C4-2B (cell line): ENCODE results near the gene UBA1.
A peak's percentile ranks its signal among the peaks of the same experiment; 100 is the strongest.

Source experiments
- H3K27ac ChIP-seq: fragments of 450-650 bp; 2 replicates; pipeline ENCODE4 v1.5.1; 2017
- ZFX ChIP-seq: fragments of 450-650 bp; IDR thresholded peaks from 2 replicates; pipeline ENCODE4 v1.6.1; 2017
- TF ChIP-seq, protein P1 (sequence below): fragments of 450-650 bp; conservative IDR thresholded peaks from 2 replicates; pipeline ENCODE4 v1.5.1; 2017; ENCODE audit warnings: mild to moderate bottlenecking

Gene UBA1

DNA sequence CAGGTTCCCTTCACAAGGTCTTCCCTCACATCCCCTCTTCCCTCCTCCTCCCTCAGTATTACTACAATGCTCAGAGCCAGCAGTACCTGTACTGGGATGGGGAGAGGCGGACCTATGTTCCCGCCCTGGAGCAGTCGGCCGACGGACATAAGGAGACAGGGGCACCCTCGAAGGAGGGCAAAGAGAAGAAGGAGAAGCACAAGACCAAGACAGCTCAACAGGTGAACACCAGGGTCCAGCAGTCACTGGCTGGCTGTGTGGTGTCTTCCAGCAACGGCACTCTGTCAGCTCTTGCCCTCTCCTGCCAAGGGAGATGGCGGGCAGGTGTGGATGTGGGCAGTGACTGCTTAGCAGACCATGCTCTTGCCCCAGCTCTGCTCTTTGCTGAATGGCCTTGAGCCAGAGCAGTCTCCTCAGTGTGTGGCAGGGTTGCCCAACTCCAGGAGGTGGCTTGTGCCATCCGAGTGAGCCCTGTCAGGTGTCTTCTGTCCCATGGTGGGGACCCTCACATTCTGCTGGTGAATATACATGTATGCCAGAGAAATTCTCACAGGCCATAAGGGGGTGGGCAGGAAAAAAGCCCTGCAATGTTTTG lies 11.4 kb upstream of the UBA1 start:
- no peak for TF ChIP-seq ZFX
- TF ChIP-seq, protein P1, sequence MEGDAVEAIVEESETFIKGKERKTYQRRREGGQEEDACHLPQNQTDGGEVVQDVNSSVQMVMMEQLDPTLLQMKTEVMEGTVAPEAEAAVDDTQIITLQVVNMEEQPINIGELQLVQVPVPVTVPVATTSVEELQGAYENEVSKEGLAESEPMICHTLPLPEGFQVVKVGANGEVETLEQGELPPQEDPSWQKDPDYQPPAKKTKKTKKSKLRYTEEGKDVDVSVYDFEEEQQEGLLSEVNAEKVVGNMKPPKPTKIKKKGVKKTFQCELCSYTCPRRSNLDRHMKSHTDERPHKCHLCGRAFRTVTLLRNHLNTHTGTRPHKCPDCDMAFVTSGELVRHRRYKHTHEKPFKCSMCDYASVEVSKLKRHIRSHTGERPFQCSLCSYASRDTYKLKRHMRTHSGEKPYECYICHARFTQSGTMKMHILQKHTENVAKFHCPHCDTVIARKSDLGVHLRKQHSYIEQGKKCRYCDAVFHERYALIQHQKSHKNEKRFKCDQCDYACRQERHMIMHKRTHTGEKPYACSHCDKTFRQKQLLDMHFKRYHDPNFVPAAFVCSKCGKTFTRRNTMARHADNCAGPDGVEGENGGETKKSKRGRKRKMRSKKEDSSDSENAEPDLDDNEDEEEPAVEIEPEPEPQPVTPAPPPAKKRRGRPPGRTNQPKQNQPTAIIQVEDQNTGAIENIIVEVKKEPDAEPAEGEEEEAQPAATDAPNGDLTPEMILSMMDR, result no peak
- no peak overlapping the region for H3K27ac ChIP-seq

DNA sequence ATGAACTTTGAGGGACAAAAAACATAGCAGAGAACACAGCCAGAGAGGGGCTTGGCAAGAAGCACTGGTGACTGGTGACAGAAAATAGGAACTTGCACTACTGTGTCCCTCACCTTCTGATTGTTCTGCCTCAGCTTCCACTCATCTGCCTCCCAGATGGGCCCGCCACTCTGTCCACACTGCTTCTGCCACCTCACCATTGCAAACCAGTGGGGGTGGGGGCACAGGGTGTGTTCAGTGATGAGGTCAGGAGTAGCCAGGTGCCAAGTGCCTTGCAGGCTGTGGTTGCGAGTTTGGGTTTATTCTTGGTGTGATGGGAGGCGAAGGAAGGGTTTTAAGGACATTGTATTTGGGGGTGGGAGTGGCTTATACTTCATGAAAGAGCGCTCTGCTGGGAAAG lies 9.1 kb upstream of the UBA1 start:
- no peak overlapping the region for H3K27ac ChIP-seq
- TF ChIP-seq ZFX, result no peak
- TF ChIP-seq, protein P1, result no peak

DNA sequence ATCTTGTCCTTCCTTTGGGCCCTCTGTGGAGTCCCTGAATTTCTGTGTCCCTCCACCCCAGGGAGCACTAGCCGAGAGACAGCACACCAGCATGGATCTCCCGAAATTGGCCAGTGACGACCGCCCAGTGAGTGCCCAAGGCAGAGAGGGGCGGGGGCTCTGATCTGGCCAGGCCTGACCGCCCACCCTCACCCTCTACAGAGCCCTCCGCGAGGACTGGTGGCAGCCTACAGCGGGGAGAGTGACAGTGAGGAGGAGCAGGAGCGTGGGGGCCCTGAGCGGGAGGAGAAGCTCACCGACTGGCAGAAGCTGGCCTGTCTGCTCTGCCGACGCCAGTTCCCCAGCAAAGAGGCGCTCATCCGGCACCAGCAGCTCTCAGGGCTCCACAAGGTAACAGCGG lies 8.4 kb upstream of the UBA1 start:
- H3K27ac ChIP-seq, result no peak overlapping the region
- TF ChIP-seq, protein P1, result no peak
- no peak for TF ChIP-seq ZFX

DNA sequence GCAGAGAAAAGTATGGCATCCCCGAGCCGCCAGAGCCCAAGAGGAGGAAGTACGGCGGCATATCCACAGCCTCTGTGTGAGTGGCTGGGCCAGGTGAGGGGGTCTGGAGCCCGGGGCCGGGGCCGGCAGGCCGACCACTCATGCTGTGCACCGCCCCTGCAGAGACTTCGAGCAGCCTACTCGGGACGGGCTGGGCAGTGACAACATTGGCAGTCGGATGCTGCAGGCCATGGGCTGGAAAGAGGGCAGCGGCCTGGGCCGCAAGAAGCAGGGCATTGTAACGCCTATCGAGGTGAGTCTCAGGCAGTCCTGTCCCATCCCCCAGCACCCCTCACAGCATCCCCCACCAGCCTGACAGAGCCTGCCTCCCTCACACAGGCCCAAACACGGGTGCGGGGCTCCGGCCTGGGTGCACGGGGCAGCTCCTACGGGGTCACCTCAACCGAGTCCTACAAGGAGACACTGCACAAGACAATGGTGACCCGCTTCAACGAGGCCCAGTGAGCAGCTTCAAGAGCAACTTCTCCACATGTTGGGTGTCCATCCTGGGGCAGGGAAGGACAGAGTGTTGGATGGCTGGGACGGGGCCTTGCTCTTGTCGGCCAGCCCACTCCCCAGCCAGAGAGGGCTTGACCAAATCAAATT lies 7.4 kb upstream of the UBA1 start:
- H3K27ac ChIP-seq, result no peak overlapping the region
- TF ChIP-seq, protein P1, result no peak
- no peak for TF ChIP-seq ZFX

DNA sequence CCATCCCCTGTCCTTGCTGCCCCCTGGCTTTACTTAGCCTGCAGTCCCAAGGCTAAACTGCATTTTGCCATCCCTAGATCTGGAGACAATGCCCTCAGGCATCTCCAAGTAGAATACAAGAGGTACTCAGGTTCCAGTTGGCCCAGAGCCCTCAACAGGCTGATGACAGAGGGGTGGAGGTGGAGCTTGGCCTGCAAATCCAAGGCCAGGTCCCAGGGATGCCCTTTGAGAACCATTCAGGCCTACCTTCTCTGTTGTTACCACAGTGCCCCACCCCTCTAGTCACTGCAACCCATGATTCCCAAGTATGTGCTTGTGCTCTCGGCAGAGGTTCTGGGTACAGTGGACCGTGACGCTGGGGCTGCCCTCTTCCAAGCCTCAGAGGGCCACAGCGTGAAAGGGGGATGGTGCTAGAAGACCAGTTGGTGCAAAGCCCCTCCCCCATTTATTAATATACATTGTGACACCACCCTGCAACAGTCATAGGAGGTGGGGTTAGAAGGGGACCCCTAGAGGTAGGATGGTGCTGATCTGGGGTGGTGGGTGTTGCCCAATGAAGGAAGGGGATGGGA lies 6.4 kb upstream of the UBA1 start:
- TF ChIP-seq, protein P1, result no peak
- TF ChIP-seq ZFX, result no peak
- no peak overlapping the region for H3K27ac ChIP-seq

DNA sequence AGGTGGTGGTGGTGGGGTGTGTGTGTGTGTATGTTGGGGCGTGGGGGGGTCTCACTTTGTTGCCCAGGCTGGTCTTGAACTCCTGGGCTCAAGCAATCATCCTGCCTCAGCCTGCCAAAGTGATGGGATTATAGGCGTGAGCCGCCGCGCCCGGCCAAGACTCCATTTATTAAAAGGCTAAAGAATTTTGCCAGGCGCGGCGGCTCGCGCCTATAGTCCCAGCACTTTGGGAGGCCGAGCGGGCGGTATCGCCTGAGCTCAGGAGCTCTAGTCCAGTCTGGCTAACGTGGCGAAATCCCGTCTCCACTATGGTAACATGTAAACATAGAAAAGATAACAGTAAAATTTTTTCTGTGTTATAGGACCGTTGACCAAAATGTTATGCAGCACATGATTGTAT lies 3.7 kb upstream of the UBA1 start:
- TF ChIP-seq ZFX, result no peak
- TF ChIP-seq, protein P1, result no peak
- H3K27ac ChIP-seq, result no peak overlapping the region

DNA sequence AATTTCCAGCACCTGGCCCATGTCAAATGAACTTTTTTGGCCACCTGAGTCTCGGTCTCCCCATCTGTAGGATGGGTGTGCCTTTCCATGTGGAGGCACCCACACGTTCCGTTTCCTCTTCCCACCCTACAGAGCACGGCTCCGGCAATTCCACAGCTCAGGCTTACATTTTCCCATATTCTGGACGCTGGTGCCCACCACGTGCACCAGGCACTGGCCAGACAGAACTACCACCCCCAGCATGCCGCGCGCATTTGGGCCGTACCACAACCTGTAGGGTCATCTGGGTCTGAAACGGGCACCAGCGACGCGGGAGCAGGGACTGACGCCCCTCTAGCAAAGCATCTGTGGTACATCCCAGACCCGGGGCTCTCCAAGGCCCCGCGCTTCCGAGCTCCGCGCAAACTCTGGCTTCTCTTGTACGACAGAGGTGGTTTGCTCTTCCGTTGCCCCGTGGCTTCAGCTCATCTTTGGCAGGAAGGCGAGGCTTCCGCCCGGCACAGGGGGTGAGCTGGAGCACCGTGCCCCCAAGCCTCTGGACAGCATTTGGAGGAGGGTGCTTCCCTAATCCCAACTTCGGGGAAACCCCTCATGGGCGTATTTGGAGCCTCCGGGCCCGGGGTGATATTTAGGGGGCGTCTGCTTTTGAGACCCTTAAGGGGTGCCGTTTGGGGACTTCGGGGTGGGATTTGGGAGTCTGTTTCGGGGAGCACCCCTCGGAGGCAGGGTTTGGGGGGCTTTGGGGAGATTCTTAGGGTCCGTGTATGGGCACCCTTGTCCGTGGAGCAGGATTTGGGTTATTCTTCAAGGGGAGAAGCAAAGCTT lies 3.0 kb upstream of the UBA1 start:
- TF ChIP-seq, protein P1, result no peak
- TF ChIP-seq ZFX, result no peak
- H3K27ac ChIP-seq, result peak overlapping the region; percentile 78
